Erythroblast (primary cell): ENCODE results near the gene MAP3K13.

Experiments
- GATA1 ChIP-seq: IDR thresholded peaks from 2 replicates; pipeline ENCODE4 v1.6.1; 2011; ENCODE audit warnings: low read depth, mild to moderate bottlenecking, control low read depth, low read length, moderate library complexity
- POLR2A ChIP-seq: IDR thresholded peaks from 2 replicates; pipeline ENCODE4 v1.6.1; 2011; ENCODE audit warnings: mild to moderate bottlenecking, low read length

- TF ChIP-seq POLR2A: no peak
- TF ChIP-seq GATA1: no peak
These were observed 44.8 kb upstream of the MAP3K13 start for GRCh38 chr3:185318141-185318540.
